ENCODE data around the gene TAC4.

DNA sequence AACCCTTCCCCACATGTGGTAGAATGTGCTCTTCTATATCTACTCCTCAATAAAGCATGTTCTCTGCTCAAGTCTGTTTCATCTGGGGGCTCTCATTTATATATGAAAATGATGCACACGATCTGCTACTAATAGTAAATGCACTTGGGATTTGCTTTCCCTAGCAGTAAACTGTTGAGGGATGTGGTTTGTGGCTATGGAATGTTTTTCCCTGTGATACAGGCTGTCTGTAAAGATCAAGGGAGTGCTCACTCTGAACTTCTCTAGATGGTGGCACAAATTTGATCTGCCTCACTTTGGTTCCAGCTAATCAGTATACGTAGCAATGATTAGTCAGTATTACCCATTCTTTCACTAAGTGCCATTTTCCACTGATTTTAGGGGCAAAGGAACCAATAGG, 18.8 kb downstream of the TAC4 start:
- TF ChIP-seq, protein P1, sequence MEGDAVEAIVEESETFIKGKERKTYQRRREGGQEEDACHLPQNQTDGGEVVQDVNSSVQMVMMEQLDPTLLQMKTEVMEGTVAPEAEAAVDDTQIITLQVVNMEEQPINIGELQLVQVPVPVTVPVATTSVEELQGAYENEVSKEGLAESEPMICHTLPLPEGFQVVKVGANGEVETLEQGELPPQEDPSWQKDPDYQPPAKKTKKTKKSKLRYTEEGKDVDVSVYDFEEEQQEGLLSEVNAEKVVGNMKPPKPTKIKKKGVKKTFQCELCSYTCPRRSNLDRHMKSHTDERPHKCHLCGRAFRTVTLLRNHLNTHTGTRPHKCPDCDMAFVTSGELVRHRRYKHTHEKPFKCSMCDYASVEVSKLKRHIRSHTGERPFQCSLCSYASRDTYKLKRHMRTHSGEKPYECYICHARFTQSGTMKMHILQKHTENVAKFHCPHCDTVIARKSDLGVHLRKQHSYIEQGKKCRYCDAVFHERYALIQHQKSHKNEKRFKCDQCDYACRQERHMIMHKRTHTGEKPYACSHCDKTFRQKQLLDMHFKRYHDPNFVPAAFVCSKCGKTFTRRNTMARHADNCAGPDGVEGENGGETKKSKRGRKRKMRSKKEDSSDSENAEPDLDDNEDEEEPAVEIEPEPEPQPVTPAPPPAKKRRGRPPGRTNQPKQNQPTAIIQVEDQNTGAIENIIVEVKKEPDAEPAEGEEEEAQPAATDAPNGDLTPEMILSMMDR (IDR thresholded peaks at IDR 0.05) = no peak
- no peak for TF ChIP-seq POLR2A (IDR thresholded peaks at IDR 0.05)

Data from esophagus squamous epithelium (tissue), 4 donors.